H1 (cell line): ENCODE results near the gene GGA3. TPM values are rescaled to one million over a fixed set of nuclear protein-coding genes. Genes with fewer than 3 reads are reported as not detected.

Source experiments
- CTCF ChIA-PET: fragments of 300-600 bp; sonication (Branson Sonifier 250); formaldehyde crosslinking; loops from one replicate; lab custom pipeline; 2021; ENCODE audit not compliant: partially characterized antibody; lab: Charles Lee
- POLR2A ChIA-PET: fragments of 300-600 bp; sonication (Branson Sonifier 250); formaldehyde crosslinking; loops from one replicate; lab custom pipeline; 2021; ENCODE audit warnings: inconsistent platforms; ENCODE audit not compliant: partially characterized antibody; lab: Charles Lee
- DNase-seq, 2 experiments: peaks; one replicate each; pipeline versions ENCODE4 v3.0.0 to v3.0.0-alpha.2; 2010 to 2022; ENCODE audit warnings: low spot score in 2 of 2, low read depth in 1 of 2, mixed read lengths in 1 of 2
- FAIRE-seq: peaks from 2 replicates; lab custom pipeline; 2011; peaks lifted over from hg19 to GRCh38; lab: Jason Lieb, UNC
- H2AFZ ChIP-seq: 2 replicates; pipeline ENCODE4 v1.8.1; 2012; ENCODE audit warnings: low read length, inconsistent platforms
- H2AK5ac ChIP-seq: 2 replicates; pipeline ENCODE4 v1.6.1; 2013; ENCODE audit warnings: low read depth, low read length
- H2BK120ac ChIP-seq: replicated peaks from 2 replicates; pipeline ENCODE3; 2013; ENCODE audit warnings: low read depth, low read length, inconsistent platforms
- H2BK12ac ChIP-seq: 2 replicates; pipeline ENCODE4 v1.6.1; 2013; ENCODE audit warnings: low read depth, low read length
- H2BK15ac ChIP-seq: 2 replicates; pipeline ENCODE4 v1.6.1; 2013; ENCODE audit warnings: low read length
- H2BK20ac ChIP-seq: 2 replicates; pipeline ENCODE4 v1.6.1; 2013; ENCODE audit warnings: low read length
- H2BK5ac ChIP-seq: 2 replicates; pipeline ENCODE4 v1.6.1; 2013; ENCODE audit warnings: low read depth, low read length
- H3K14ac ChIP-seq: 2 replicates; pipeline ENCODE4 v1.6.1; 2013; ENCODE audit warnings: inconsistent platforms; ENCODE audit not compliant: insufficient read length
- H3K18ac ChIP-seq: 2 replicates; pipeline ENCODE4 v1.6.1; 2013; ENCODE audit warnings: low read length; ENCODE audit errors: extremely low read depth
- H3K23ac ChIP-seq: 2 replicates; pipeline ENCODE4 v1.6.1; 2013; ENCODE audit warnings: inconsistent platforms; ENCODE audit not compliant: insufficient read length
- H3K23me2 ChIP-seq: 2 replicates; pipeline ENCODE4 v1.6.1; 2013; ENCODE audit warnings: low read depth, low read length
- H3K27ac ChIP-seq: 2 replicates; pipeline ENCODE4 v1.6.1; 2011; ENCODE audit warnings: low read depth, low read length, inconsistent platforms
- H3K27me3 ChIP-seq, 4 experiments: replicated peaks in 1 of 4; 1 replicate in 1 of 4; 2 replicates in 3 of 4; pipeline versions ENCODE4 v1.6.1 to v1.8.1; 2011 to 2013; ENCODE audit warnings: low read length in 3 of 4, mild to moderate bottlenecking in 3 of 4, inconsistent platforms in 2 of 4, mixed read lengths in 2 of 4, moderate library complexity in 1 of 4; ENCODE audit not compliant: control insufficient read depth in 3 of 4, insufficient read depth in 3 of 4; ENCODE audit errors: extremely low read depth in 1 of 4
- H3K36me3 ChIP-seq, 4 experiments: 2 replicates each; pipeline versions ENCODE4 v1.6.1 to v1.8.1; 2011 to 2013; ENCODE audit warnings: mild to moderate bottlenecking in 4 of 4, low read length in 3 of 4, moderate library complexity in 2 of 4, control low read depth in 1 of 4, inconsistent platforms in 1 of 4; ENCODE audit not compliant: insufficient read depth in 4 of 4, control insufficient read depth in 2 of 4
- H3K4ac ChIP-seq: replicated peaks from 2 replicates; pipeline ENCODE3; 2013; ENCODE audit warnings: low read length, low read depth, mixed read lengths, inconsistent platforms; ENCODE audit not compliant: insufficient read length
- H3K4me1 ChIP-seq, 4 experiments: replicated peaks in 1 of 4; 1 replicate in 1 of 4; 2 replicates in 3 of 4; pipeline versions ENCODE4 v1.6.1 to v1.8.1; 2011 to 2013; ENCODE audit warnings: low read length in 3 of 4, inconsistent platforms in 2 of 4, mixed read lengths in 1 of 4; ENCODE audit not compliant: insufficient read depth in 4 of 4, control insufficient read depth in 3 of 4
- H3K4me2 ChIP-seq, 2 experiments: 2 replicates each; pipeline versions ENCODE4 v1.6.1 to v1.8.1; 2011 to 2013; ENCODE audit warnings: low read depth in 2 of 2, low read length in 2 of 2, control low read depth in 1 of 2, inconsistent platforms in 1 of 2, mild to moderate bottlenecking in 1 of 2; ENCODE audit not compliant: insufficient read depth in 1 of 2
- H3K4me3 ChIP-seq, 4 experiments: fragments of 200-600, 300-600 bp in 1 of 4; sonication (generic), shearing (Covaris generic), sonication (Bioruptor Twin) in 1 of 4; 2 replicates each; pipeline versions ENCODE4 v1.5.1 to v1.8.1; 2011 to 2016; ENCODE audit warnings: low read length in 4 of 4, low read depth in 3 of 4, control low read depth in 2 of 4, inconsistent platforms in 2 of 4, mild to moderate bottlenecking in 2 of 4, mixed read lengths in 1 of 4, moderate library complexity in 1 of 4; ENCODE audit not compliant: insufficient read depth in 2 of 4; ENCODE audit errors: extremely low read depth in 1 of 4
- H3K56ac ChIP-seq: replicated peaks from 2 replicates; pipeline ENCODE3; 2013; ENCODE audit warnings: low read depth, mild to moderate bottlenecking, mixed read lengths, low read length, inconsistent platforms; ENCODE audit not compliant: insufficient read length
- H3K79me1 ChIP-seq: 2 replicates; pipeline ENCODE4 v1.6.1; 2013; ENCODE audit warnings: low read depth, low read length, control low read depth
- H3K79me2 ChIP-seq, 2 experiments: 2 replicates each; pipeline versions ENCODE4 v1.6.1 to v1.8.1; 2012 to 2013; ENCODE audit warnings: low read length in 2 of 2, mild to moderate bottlenecking in 2 of 2, inconsistent platforms in 1 of 2; ENCODE audit not compliant: insufficient read depth in 2 of 2, control insufficient read depth in 1 of 2
- H3K9ac ChIP-seq, 4 experiments: replicated peaks in 1 of 4; 1 replicate in 1 of 4; 2 replicates in 3 of 4; pipeline versions ENCODE4 v1.6.1 to v1.8.1; 2011 to 2013; ENCODE audit warnings: low read depth in 3 of 4, low read length in 3 of 4, control low read depth in 2 of 4, mild to moderate bottlenecking in 2 of 4, moderate library complexity in 2 of 4, inconsistent platforms in 1 of 4; ENCODE audit errors: extremely low read depth in 1 of 4
- H3K9me3 ChIP-seq, 2 experiments: 2 replicates each; pipeline versions ENCODE4 v1.6.1 to v1.8.1; 2012 to 2013; ENCODE audit warnings: mild to moderate bottlenecking in 2 of 2, moderate library complexity in 2 of 2, control low read depth in 1 of 2, inconsistent platforms in 1 of 2, low read depth in 1 of 2, low read length in 1 of 2, mixed read lengths in 1 of 2; ENCODE audit not compliant: insufficient read depth in 2 of 2
- H4K20me1 ChIP-seq, 2 experiments: replicated peaks in 1 of 2; 2 replicates each; pipeline versions ENCODE3 to v1.8.1; 2011 to 2013; ENCODE audit warnings: inconsistent platforms in 2 of 2, low read length in 2 of 2, mild to moderate bottlenecking in 1 of 2; ENCODE audit not compliant: insufficient read depth in 2 of 2, control insufficient read depth in 1 of 2
- H4K5ac ChIP-seq: 2 replicates; pipeline ENCODE4 v1.6.1; 2013; ENCODE audit warnings: low read length, low read depth, mixed read lengths, inconsistent platforms; ENCODE audit not compliant: insufficient read length
- H4K8ac ChIP-seq: 2 replicates; pipeline ENCODE4 v1.8.0; 2013; ENCODE audit warnings: mild to moderate bottlenecking, moderate library complexity, low read length, inconsistent platforms; ENCODE audit not compliant: insufficient read depth; ENCODE audit errors: extremely low read depth
- H4K91ac ChIP-seq: replicated peaks from 2 replicates; pipeline ENCODE3; 2013; ENCODE audit warnings: low read length, mixed read lengths, inconsistent platforms; ENCODE audit not compliant: insufficient read length
- CEBPB ChIP-seq: IDR thresholded peaks from 2 replicates; pipeline ENCODE4 v1.6.1; 2012; ENCODE audit warnings: low read depth, low read length
- EZH2 ChIP-seq: fragments of 200-600 bp; sonication (generic); IDR thresholded peaks from 2 replicates; pipeline ENCODE4 v1.7.1; 2012; ENCODE audit warnings: low read depth, mild to moderate bottlenecking, moderate library complexity, low read length, inconsistent platforms; ENCODE audit not compliant: severe bottlenecking
- FOSL1 ChIP-seq: IDR thresholded peaks from 2 replicates; pipeline ENCODE4 v1.6.1; 2011; ENCODE audit warnings: mild to moderate bottlenecking, low read depth, low read length, moderate library complexity; ENCODE audit not compliant: insufficient read depth
- JUN ChIP-seq: IDR thresholded peaks from 2 replicates; pipeline ENCODE4 v1.6.1; 2011; ENCODE audit warnings: low read depth, mild to moderate bottlenecking, improper control_type of control experiment, low read length
- MAFK ChIP-seq: IDR thresholded peaks from 2 replicates; pipeline ENCODE4 v1.6.1; 2012; ENCODE audit warnings: low read depth, mild to moderate bottlenecking, improper control_type of control experiment, low read length
- PHF8 ChIP-seq: fragments of 200-600 bp; sonication (generic); conservative IDR thresholded peaks from 2 replicates; pipeline ENCODE4 v1.7.1; 2012; ENCODE audit warnings: low read depth, mild to moderate bottlenecking, inconsistent platforms, low read length, moderate library complexity
- RNF2 ChIP-seq: fragments of 200-900, 300-1000 bp; sonication (generic); IDR thresholded peaks from 2 replicates; pipeline ENCODE4 v1.7.1; 2016; ENCODE audit warnings: borderline replicate concordance, low read depth, mild to moderate bottlenecking, antibody characterized with exemption, low read length; ENCODE audit not compliant: poor library complexity, severe bottlenecking; ENCODE audit errors: missing control alignments
- TAF1 ChIP-seq: IDR thresholded peaks from 2 replicates; pipeline ENCODE4 v1.6.1; 2011; ENCODE audit warnings: mild to moderate bottlenecking, low read depth, low read length
- WGBS, 2 experiments: shearing (Covaris generic) in 1 of 2; methylation state at CpG; one replicate each; pipeline versions ENCODE4 v1.1.6 to v1.1.7; 2013 to 2015; ENCODE audit warnings: low lambda C conversion rate in 2 of 2, mixed read lengths in 2 of 2, inconsistent platforms in 1 of 2, low coverage in 1 of 2, missing lambda C conversion rate in 1 of 2; ENCODE audit not compliant: insufficient replicate concordance in 2 of 2, insufficient coverage in 1 of 2, insufficient read length in 1 of 2; ENCODE audit errors: extremely low coverage in 1 of 2, missing lambda C conversion rate in 1 of 2; 5-methylcytosine and 5-hydroxymethylcytosine counted together
- polyA plus RNA-seq, 7 experiments: library from polyadenylated mRNA; depleted of rRNA in 3 of 7; stranded (reverse) in 5 of 7; unstranded in 2 of 7; fragments of >200 nt in 5 of 7; fragments of 200-250 nt in 2 of 7; gene quantifications; 1 replicate in 5 of 7; 2 replicates in 1 of 7; 4 replicates in 1 of 7; pipeline versions ENCODE4 v1.2.1 to v1.2.3, GENCODE V29; 2011 to 2013; ENCODE audit warnings: missing spikeins in 2 of 7, mixed read lengths in 2 of 7
- total RNA-seq: library from RNA; stranded (reverse); fragmentation: NEBNext Ultra II Directional; extraction: Animal tissue kit (Norgen Biotek cat#: 25700); gene quantifications from 2 replicates; pipeline ENCODE4 v1.2.1, GENCODE V29; 2021
- TF ChIP-seq, protein P1 (sequence below): IDR thresholded peaks from 2 replicates; pipeline ENCODE4 v1.6.1; 2012; ENCODE audit warnings: inconsistent platforms
- TF ChIP-seq, protein P2 (sequence below), 3 experiments: IDR thresholded peaks; 1 replicate in 2 of 3; 2 replicates in 1 of 3; pipeline versions ENCODE4 v1.5.1 to v1.6.1; 2011; ENCODE audit warnings: low read length in 3 of 3, mild to moderate bottlenecking in 3 of 3, inconsistent platforms in 2 of 3, low read depth in 1 of 3, moderate library complexity in 1 of 3; ENCODE audit not compliant: insufficient read depth in 1 of 3; ENCODE audit errors: control extremely low read depth in 1 of 3

Gene GGA3
- total and polyA plus RNA-seq, 2 of the 8 experiments (the other 6 are each of a cell fraction or from before 2014, with no cell fraction given): 40.6 to 60.0 TPM

DNA sequence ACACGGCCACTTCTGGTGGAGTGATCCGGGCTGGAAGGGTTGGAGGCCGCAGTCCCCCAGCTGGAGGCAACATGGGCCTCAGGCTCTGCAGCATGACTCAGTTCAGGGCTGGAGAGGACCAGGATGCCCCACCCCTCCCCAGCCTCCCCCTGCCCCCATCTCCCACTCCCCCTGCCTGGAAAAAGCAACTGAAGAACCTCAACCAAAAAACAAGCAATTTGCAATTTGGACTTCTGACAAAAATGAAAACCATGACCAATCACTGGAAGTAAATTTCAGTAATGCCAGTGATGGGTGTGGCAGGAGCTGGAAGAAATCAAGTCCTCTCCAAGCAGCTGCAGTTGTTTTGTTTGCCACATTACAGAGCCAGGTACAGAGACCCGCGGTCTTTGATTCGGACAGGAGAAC lies 16.3 kb upstream of the GGA3 start:
- Histone ChIP-seq H4K5ac (no peak overlapping the region), H3K56ac (no peak overlapping the region), H2BK5ac (no peak overlapping the region), H3K79me2 (no peaks in the 10 kb centered on the region), H3K4me1 (no peaks in the 10 kb centered on the region), H3K4ac (no peak overlapping the region), H2AK5ac (no peak overlapping the region), H3K36me3 (peaks cover 3 to 8% (median 4%) of the 10 kb centered on the region in 4 experiments; a peak in 3 of 8 replicates), H2AFZ (no peak overlapping the region), H3K14ac (no peak overlapping the region), H3K23ac (no peak overlapping the region), H3K79me1 (no peaks in the 10 kb centered on the region; the same call in 1 of the 2 replicates), H3K18ac (no peak overlapping the region), H3K23me2 (no peaks in the 10 kb centered on the region), H3K27me3 (no peaks in the 10 kb centered on the region), H2BK20ac (no peak overlapping the region), H4K8ac (no peak overlapping the region), H3K4me2 (no peak overlapping the region), H2BK120ac (no peak overlapping the region), H3K4me3 (no peak overlapping the region), H3K9me3 (no peaks in the 10 kb centered on the region), H4K20me1 (peaks cover 0 to 1% of the 10 kb centered on the region in 2 experiments), H2BK15ac (no peak overlapping the region), H3K27ac (no peak overlapping the region), H2BK12ac (no peak overlapping the region), H3K9ac (no peak overlapping the region), H4K91ac (no peak overlapping the region)
- POLR2A ChIA-PET: interaction anchor here (1.2 to 2.9 kb wide), 3 partner anchors 10 to 16 kb away, joined by 4 to 11 read pairs (median 10); partner anchors contain the start of genes GGA3, MRPS7 and SLC25A19
- CTCF ChIA-PET: interaction anchor here (0.5 to 21.2 kb wide), 8 partner anchors 8 to 134 kb away, joined by 3 to 369 read pairs (median 6); partner anchors contain the start of genes MIF4GD and SLC25A19
- FAIRE-seq: no peak
- no peak for DNase-seq
- 97% methylated on average over 5 of the region's 6 CpGs; no CpG with 5 or more reads in 1 of the 2 experiments for WGBS, 2 experiments
- no peak for TF ChIP-seq TAF1
- TF ChIP-seq MAFK: no peak
- TF ChIP-seq, protein P1, sequence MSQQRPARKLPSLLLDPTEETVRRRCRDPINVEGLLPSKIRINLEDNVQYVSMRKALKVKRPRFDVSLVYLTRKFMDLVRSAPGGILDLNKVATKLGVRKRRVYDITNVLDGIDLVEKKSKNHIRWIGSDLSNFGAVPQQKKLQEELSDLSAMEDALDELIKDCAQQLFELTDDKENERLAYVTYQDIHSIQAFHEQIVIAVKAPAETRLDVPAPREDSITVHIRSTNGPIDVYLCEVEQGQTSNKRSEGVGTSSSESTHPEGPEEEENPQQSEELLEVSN: no peak
- no peak for TF ChIP-seq EZH2
- TF ChIP-seq JUN: no peak
- TF ChIP-seq RNF2: no peak
- no peak for TF ChIP-seq PHF8
- TF ChIP-seq, protein P2, sequence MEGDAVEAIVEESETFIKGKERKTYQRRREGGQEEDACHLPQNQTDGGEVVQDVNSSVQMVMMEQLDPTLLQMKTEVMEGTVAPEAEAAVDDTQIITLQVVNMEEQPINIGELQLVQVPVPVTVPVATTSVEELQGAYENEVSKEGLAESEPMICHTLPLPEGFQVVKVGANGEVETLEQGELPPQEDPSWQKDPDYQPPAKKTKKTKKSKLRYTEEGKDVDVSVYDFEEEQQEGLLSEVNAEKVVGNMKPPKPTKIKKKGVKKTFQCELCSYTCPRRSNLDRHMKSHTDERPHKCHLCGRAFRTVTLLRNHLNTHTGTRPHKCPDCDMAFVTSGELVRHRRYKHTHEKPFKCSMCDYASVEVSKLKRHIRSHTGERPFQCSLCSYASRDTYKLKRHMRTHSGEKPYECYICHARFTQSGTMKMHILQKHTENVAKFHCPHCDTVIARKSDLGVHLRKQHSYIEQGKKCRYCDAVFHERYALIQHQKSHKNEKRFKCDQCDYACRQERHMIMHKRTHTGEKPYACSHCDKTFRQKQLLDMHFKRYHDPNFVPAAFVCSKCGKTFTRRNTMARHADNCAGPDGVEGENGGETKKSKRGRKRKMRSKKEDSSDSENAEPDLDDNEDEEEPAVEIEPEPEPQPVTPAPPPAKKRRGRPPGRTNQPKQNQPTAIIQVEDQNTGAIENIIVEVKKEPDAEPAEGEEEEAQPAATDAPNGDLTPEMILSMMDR (IDR thresholded peaks at IDR 0.05; ENCODE audit: control extremely low read depth in 1 of 3, insufficient read depth in 1 of 3, low read depth in 1 of 3, low read length in 3 of 3): no peak
- TF ChIP-seq CEBPB: no peak
- no peak for TF ChIP-seq FOSL1
